Prostate gland (tissue), 2 donors: ENCODE measurements around the gene PTPRG.

Source experiments
- CTCF ChIP-seq, 4 experiments: fragments of 200-600 bp in 2 of 4; fragments of 450-650 bp in 2 of 4; sonication (generic) in 2 of 4; IDR thresholded peaks; 1 replicate in 3 of 4; 2 replicates in 1 of 4; pipeline ENCODE4 v1.5.1; 2016 to 2019; ENCODE audit warnings: antibody characterized with exemption in 4 of 4, mild to moderate bottlenecking in 2 of 4, moderate library complexity in 2 of 4
- POLR2A ChIP-seq: fragments of 450-650 bp; IDR thresholded peaks from one replicate; pipeline ENCODE4 v1.6.1; 2016; ENCODE audit warnings: antibody characterized with exemption, mild to moderate bottlenecking
- POLR2AphosphoS5 ChIP-seq: sonication (generic); formaldehyde crosslinking; IDR thresholded peaks from one replicate; pipeline ENCODE4 v1.6.1; 2017; ENCODE audit warnings: antibody characterized with exemption

DNA sequence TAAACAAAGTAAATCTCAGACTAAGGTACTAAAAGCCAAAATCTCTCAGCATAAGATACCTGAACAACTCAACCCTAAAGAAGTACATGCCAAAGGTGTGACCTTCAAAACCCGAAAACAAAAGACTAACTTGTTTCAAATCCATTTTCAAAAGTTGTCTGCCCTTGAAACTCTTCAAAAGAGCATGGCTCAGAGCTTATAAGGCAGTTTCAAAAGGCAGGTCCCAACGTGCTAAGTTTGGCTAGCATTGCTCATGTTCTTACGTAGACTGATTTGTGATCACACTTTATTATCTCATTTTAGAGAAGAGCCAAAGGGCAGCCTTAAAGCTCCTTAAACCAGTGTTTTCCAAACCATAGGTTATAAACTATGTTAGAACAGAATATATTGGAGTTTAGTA lies 699.8 kb downstream of the PTPRG start:
- TF ChIP-seq CTCF (IDR thresholded peaks at IDR 0.05) (no peak), POLR2AphosphoS5 (no peak), POLR2A (no peak)
